ENCODE measurements around the gene TNRC6B. TPM values are rescaled to one million over a fixed set of nuclear protein-coding genes. Genes with fewer than 3 reads are reported as not detected.

TNRC6B gene
- polyA plus RNA-seq, 12 donors, result 8.3 to 93.8 (median 10.7) TPM

GRCh38 chr22:40322818-40323447, 145.2 kb downstream of the TNRC6B start:
- no peak for DNase-seq

GRCh38 chr22:40323681-40324171, 146.0 kb downstream of the TNRC6B start:
- DNase-seq, result peak; percentile 63

GRCh38 chr22:40324468-40325305, 147.0 kb downstream of the TNRC6B start:
- DNase-seq, result no peak

GRCh38 chr22:40325315-40325714, 147.6 kb downstream of the TNRC6B start:
- no peak for DNase-seq

GRCh38 chr22:40326905-40327735, 149.4 kb downstream of the TNRC6B start:
- no peak for DNase-seq

GRCh38 chr22:40328546-40329456, 151.1 kb downstream of the TNRC6B start:
- DNase-seq, result no peak

GRCh38 chr22:40329466-40329865, 151.7 kb downstream of the TNRC6B start:
- no peak for DNase-seq

GRCh38 chr22:40330086-40330485, 152.4 kb downstream of the TNRC6B start:
- DNase-seq, result no peak

- DNase-seq, result no peak
Observed at GRCh38 chr22:40330615-40331014, 152.9 kb downstream of the TNRC6B start.

- DNase-seq, result no peak
Observed at GRCh38 chr22:40331706-40332105, 154.0 kb downstream of the TNRC6B start.

GRCh38 chr22:40332319-40332781, 154.6 kb downstream of the TNRC6B start:
- DNase-seq, result no peak

- no peak for DNase-seq
Observed at GRCh38 chr22:40334060-40334459, 156.3 kb downstream of the TNRC6B start.

- DNase-seq, result no peak
Observed at GRCh38 chr22:40334899-40335298, 157.2 kb downstream of the TNRC6B start.

GRCh38 chr22:40335358-40335757, 157.6 kb downstream of the TNRC6B start:
- no peak for DNase-seq

GRCh38 chr22:40340044-40340443, 162.3 kb downstream of the TNRC6B start:
- no peak for DNase-seq

- no peak for DNase-seq
Observed at GRCh38 chr22:40341604-40342003, 163.9 kb downstream of the TNRC6B start.

- DNase-seq, result no peak
Observed at GRCh38 chr22:40342521-40342920, 164.8 kb downstream of the TNRC6B start.

- DNase-seq, result no peak
Observed at GRCh38 chr22:40345271-40345670, 167.5 kb downstream of the TNRC6B start.

GRCh38 chr22:40345815-40346184, 168.1 kb downstream of the TNRC6B start:
- peak; percentile 38 for DNase-seq

GRCh38 chr22:40346185-40347118, 168.7 kb downstream of the TNRC6B start, which contains the start of gene ADSL:
ADSL (plus strand) TSS chr22:40346500; CDS start chr22:40346559, 59 bp downstream.
- peak; percentile 93 for DNase-seq

Measured in muscle of arm (tissue), 12 donors.